GM18951 (cell line): Measurements from ENCODE around the gene GJD3.

Experiments used
- POLR2A ChIP-seq: IDR thresholded peaks from 4 replicates; pipeline ENCODE4 v1.6.1; 2011; ENCODE audit warnings: mild to moderate bottlenecking; ENCODE audit not compliant: insufficient read length, insufficient read depth; ENCODE audit errors: extremely low read depth
- in situ Hi-C: fragments of 300-500 bp; cut with MboI; formaldehyde crosslinking; loops from one replicate; pipeline ENCODE4 v1.12.0; 2022; ENCODE audit warnings: low sequenced_read_pairs, mixed read lengths, inconsistent platforms; ENCODE audit not compliant: unreplicated experiment

The GJD3 gene

DNA sequence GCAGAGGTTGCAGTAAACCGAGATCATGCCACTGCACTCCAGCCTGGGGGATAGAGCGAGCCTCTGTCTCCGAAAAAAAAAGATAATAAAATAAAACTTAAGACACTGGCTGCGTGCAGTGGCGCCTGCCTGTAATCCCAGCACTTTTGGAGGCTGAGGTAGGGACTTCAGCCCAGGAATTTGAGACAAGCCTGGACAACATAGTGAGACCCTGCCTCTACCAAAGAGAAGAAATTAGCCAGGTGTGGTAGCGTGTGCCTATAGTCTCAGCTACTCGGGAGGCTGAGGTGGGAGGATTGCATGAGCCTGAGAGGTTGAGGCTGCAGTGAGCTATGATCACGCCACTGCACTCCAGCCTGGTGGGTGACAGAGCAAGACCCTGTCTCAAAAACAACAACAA lies 28.9 kb downstream of the GJD3 start:
- in situ Hi-C loops: no loop called here
- no peak for TF ChIP-seq POLR2A

DNA sequence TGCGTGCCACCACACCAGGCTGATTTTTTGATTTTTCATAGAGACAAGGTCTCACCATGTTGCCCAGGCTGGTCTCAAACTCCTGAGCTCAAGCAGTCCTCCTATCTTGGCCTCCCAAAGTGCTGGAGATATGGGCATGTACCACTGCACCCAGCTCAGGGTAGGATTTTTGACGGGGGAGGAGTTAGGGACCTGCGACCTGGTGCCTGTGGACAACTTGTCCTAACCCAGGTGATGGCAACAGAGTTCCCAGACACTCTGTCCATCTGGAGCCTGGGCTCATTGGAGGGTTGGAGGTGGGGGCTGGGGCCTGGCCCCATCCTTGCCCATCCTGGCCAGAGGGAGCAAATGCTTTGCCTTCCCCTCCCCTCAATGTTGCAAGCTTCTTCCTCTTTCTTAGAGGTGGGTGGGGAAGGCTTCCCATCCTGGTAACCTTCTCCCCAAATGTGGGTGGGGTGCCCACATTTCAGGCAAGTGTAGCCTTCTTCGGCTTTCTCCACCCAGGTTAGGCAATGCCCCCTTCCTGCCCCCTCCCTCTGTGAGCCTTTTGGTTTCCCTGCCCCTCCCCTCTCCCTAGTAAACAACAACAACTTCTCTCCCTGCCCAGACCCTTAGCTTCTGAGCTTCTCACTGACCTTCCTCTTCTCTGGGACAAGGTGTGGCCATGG lies 30.6 kb downstream of the GJD3 start:
- in situ Hi-C loops: no loop called here
- TF ChIP-seq POLR2A: no peak

DNA sequence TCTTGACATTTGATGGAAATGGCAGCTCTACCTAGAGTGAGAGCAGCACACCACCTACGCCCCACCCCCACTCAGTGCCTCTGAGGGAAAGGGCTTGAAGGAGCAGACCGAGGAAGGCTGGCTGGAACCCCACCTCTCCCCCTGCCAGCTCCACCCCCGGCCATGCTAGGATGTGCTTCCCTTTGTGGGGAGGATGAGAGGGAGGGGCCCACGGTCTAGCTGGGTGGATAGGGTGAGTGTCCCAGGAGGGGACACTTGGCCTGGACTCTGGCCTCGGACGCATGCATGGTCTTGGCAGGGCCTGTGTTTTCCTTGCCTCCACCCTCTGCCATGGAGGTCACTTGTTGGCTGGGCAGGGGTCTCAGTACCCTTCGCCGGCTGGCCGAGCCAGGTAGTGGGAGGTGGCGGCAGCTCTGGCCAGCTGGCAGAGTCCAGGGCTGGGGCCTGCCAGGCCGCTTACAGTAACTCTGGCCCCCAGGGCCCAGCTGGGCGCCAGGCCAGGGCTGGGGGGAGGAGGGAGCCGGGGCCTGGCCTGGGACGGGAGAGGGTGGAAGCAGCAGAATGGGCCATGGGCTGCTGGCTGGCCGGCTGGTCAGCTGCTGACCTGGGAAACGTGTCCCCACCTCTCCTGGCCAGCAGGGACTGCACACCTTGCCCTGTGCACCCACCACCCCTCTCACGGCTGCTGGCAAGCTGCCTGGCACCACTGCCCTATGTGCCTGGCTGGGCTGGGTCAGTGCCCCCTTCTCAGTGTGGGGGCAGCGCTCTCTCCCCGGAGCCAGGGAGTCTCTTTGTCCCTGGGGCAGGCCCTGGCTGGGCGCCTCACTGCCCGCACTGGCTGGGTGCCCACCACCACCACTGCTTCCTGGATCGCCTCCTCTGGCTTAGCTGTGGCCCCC lies 32.5 kb downstream of the GJD3 start:
- in situ Hi-C loops: no loop called here
- no peak for TF ChIP-seq POLR2A

- in situ Hi-C loops: no loop called here
- TF ChIP-seq POLR2A: no peak
These were observed 33.6 kb downstream of the GJD3 start for GRCh38 chr17:40330850-40331470.

DNA sequence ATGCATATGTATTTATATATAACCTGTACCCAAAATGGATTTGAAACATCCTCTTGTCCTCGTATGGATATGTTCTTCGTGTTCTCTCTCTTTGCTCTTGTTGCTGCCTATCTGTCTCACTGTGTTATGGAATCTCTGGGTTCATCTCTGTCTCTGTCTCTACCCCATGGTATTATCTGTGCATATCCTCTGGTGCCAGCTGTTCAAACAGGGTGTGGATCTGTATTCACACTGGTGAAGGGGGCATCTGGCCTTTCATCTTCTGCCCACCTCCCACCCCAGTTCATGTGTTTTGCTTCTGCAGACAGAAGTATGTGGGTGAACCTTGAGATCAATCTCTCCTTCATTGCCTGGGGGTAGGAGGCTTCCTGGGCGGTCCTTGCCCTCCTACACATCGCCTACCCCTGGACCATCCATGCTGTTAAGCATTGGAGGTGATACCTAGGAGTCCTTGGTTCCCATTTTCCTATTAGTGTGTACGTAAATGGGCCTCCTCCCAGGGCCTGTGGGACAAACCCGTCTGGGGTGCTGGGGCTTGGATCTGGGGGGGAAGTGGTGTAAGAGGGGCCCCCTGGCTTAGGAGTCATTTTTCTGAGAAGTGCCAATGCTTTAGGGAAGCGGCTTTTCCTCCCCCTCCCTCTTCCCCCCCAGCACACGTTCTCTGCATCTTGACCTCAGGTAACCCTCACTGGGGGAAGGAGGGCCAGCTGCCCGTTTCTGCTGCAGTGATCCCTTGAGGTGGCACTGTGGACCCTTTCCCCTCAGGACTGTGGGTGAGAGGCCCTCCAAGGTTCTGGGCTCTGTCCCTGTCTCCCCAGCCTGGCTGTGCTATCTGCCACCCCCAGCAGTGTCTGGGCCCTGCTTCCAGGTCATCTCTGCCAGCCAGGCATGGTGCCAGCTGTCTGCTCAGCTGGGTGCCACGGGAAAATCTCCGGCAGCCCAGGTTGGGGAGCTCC lies 34.4 kb downstream of the GJD3 start:
- in situ Hi-C loops: no loop called here
- no peak for TF ChIP-seq POLR2A

GRCh38 chr17:40328386-40328766 lies 36.2 kb downstream of the GJD3 start:
- TF ChIP-seq POLR2A: no peak
- in situ Hi-C loops: no loop called here

- in situ Hi-C loops: no loop called here
- TF ChIP-seq POLR2A: no peak
These were observed 36.7 kb downstream of the GJD3 start for GRCh38 chr17:40327735-40328385.

GRCh38 chr17:40327244-40327729 lies 37.2 kb downstream of the GJD3 start:
- no peak for TF ChIP-seq POLR2A
- in situ Hi-C loops: no loop called here

DNA sequence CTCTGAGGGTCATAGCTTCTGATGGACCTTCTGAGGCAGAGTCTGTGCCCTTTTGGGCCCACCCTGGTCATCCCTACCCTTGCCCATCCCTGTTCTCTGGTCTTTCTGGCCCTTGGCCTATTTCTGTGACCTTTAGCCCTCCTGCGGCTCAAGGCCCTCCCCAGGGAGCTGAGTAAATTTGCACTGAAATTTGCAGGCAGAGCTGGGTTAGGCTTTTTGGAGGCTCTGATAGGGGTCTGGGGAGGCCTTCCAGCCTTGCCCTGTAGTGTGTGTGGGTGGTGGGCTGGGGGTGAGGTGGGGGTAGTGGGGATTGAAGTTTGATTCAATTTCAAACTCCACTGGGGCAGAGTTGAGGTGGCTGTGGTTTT lies 37.7 kb downstream of the GJD3 start:
- in situ Hi-C loops: no loop called here
- no peak for TF ChIP-seq POLR2A

DNA sequence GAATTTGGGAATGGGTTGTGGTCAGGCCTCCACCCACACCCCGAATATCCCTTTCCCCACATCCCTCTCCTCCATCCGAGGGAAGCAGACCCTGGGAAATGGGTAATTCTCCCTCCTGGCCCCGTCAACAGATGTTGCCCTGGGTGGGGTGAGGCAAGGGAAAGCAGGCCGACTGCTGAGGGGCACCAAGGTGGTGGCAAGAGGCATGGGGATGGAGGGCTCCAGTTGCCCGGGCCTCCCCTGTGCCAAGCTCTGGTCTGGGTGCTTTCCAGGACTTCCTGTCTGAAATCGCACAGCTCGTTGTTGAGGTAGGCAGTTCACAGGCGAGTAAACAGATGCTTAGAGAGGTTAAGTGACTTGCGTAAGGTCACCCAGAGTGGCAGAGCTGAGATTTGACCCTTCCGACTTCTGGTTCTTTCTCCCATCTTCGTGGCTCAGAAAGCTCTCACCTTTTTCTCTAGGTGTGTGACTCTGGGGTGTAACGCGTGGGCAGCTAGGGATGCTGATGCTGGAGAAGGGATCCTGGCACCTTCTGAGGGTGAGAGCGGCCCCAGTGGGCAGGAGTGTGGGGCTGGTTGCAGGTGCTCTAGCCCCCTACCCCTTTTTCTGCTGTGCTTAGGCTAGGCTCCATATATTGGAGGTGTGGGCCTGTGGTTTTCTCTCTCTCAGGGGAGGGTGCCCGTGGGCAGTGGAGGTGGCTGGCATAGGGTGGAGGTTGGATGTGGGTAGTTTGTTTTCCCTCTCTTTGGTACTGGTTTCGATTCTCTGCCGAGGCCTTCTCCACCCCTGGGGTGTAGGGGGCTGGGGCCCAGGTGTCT lies 38.3 kb downstream of the GJD3 start:
- in situ Hi-C loops: no loop called here
- no peak for TF ChIP-seq POLR2A

DNA sequence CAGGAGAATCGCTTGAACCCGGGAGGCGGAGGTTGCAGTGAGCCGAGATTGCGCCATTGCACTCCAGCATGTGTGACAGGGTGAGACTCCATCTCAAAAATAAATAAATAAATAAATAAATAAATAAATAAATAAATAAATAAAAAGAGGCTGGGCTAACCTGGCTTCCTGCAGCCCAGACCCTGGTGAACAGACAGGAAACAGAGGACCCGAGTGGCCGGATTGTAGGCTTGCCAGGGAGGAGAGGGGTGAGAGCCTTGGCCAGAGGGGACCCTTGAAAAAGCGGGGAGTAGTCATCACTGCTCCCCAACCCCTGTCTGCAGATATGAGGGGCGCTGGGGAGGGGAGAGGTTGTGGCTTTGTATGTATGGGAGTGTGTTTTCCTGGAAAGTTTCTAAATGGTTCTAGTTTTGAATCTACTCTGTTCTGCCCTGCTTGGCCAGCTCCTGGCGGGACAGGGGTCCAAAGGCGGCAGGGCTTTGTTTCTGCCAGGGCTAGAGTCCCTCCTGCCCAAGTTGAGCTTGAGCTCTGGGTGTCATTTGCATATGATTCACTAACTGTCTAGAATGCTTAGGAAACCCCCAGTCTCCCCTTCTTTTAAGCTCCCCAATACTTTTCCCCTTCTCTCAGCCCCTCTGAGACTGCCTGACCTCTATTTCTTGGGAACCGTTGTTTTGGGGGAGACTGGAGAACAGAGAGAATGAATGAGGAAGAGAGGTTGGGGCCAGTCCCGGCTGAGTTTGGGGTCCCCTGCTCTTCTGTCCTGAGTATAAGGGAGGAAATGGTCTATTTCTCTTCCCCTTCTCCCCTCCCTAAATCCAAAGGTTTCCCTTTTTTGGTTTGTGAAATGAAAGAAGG lies 39.2 kb downstream of the GJD3 start:
- in situ Hi-C loops: no loop called here
- TF ChIP-seq POLR2A: peak; percentile 39
